ENCODE measurements around the gene CPXM2.

Gene CPXM2

GRCh38 chr10:123859653-123860050, 32.0 kb downstream of the CPXM2 start:
- Histone ChIP-seq H3K27ac (ENCODE audit: low read depth, low read length, severe bottlenecking) (no peak overlapping the region), H3K4me3 (ENCODE audit: extremely low read depth, insufficient read depth, low read length, poor library complexity, severe bottlenecking) (no peak overlapping the region), H3K4me1 (ENCODE audit: control insufficient read depth, insufficient read depth, low read length, poor library complexity, severe bottlenecking) (peaks cover 17% of the 10 kb centered on the region), H3K9me3 (ENCODE audit: control insufficient read depth, low read length) (no peaks in the 10 kb centered on the region), H3K36me3 (ENCODE audit: control insufficient read depth, insufficient read depth, low read length) (no peaks in the 10 kb centered on the region)
- 94 to 96% methylated on average over 10 of the region's 10 CpGs for WGBS, 2 experiments (ENCODE audit: insufficient coverage in 2 of 2)

GRCh38 chr10:123858907-123859652, 32.5 kb downstream of the CPXM2 start:
- no peak overlapping the region for H3K4me3 ChIP-seq (ENCODE audit: extremely low read depth, insufficient read depth, low read length, poor library complexity, severe bottlenecking)
- no peaks in the 10 kb centered on the region for H3K36me3 ChIP-seq (ENCODE audit: control insufficient read depth, insufficient read depth, low read length)
- peaks cover 17% of the 10 kb centered on the region for H3K4me1 ChIP-seq (ENCODE audit: control insufficient read depth, insufficient read depth, low read length, poor library complexity, severe bottlenecking)
- WGBS, 2 experiments (ENCODE audit: insufficient coverage in 2 of 2) = 93 to 96% methylated on average over 15 to 18 of the region's 20 CpGs
- H3K9me3 ChIP-seq (ENCODE audit: control insufficient read depth, low read length) = no peaks in the 10 kb centered on the region
- H3K27ac ChIP-seq (ENCODE audit: low read depth, low read length, severe bottlenecking) = no peak overlapping the region

GRCh38 chr10:123858077-123858681, 33.4 kb downstream of the CPXM2 start:
- no peak overlapping the region for H3K4me3 ChIP-seq (ENCODE audit: extremely low read depth, insufficient read depth, low read length, poor library complexity, severe bottlenecking)
- 91 to 92% methylated on average over 7 to 8 of the region's 9 CpGs for WGBS, 2 experiments (ENCODE audit: insufficient coverage in 2 of 2)
- no peaks in the 10 kb centered on the region for H3K9me3 ChIP-seq (ENCODE audit: control insufficient read depth, low read length)
- peak overlapping the region; percentile 11 for H3K27ac ChIP-seq (ENCODE audit: low read depth, low read length, severe bottlenecking)
- peaks cover 1% of the 10 kb centered on the region for H3K36me3 ChIP-seq (ENCODE audit: control insufficient read depth, insufficient read depth, low read length)
- H3K4me1 ChIP-seq (ENCODE audit: control insufficient read depth, insufficient read depth, low read length, poor library complexity, severe bottlenecking) = peaks cover 16% of the 10 kb centered on the region

GRCh38 chr10:123857616-123858015, 34.0 kb downstream of the CPXM2 start:
- Histone ChIP-seq H3K4me3 (ENCODE audit: extremely low read depth, insufficient read depth, low read length, poor library complexity, severe bottlenecking) (no peak overlapping the region), H3K27ac (ENCODE audit: low read depth, low read length, severe bottlenecking) (no peak overlapping the region), H3K9me3 (ENCODE audit: control insufficient read depth, low read length) (no peaks in the 10 kb centered on the region), H3K4me1 (ENCODE audit: control insufficient read depth, insufficient read depth, low read length, poor library complexity, severe bottlenecking) (peaks cover 11% of the 10 kb centered on the region), H3K36me3 (ENCODE audit: control insufficient read depth, insufficient read depth, low read length) (peaks cover 3% of the 10 kb centered on the region)
- 83 to 93% methylated on average over 15 of the region's 19 CpGs for WGBS, 2 experiments (ENCODE audit: insufficient coverage in 2 of 2)

GRCh38 chr10:123855008-123855684, 36.5 kb downstream of the CPXM2 start:
- WGBS, 2 experiments (ENCODE audit: insufficient coverage in 2 of 2) = 91 to 96% methylated on average over 7 of the region's 7 CpGs
- Histone ChIP-seq H3K4me3 (ENCODE audit: extremely low read depth, insufficient read depth, low read length, poor library complexity, severe bottlenecking) (no peak overlapping the region), H3K4me1 (ENCODE audit: control insufficient read depth, insufficient read depth, low read length, poor library complexity, severe bottlenecking) (peaks cover 11% of the 10 kb centered on the region), H3K36me3 (ENCODE audit: control insufficient read depth, insufficient read depth, low read length) (peaks cover 3% of the 10 kb centered on the region), H3K9me3 (ENCODE audit: control insufficient read depth, low read length) (no peaks in the 10 kb centered on the region), H3K27ac (ENCODE audit: low read depth, low read length, severe bottlenecking) (no peak overlapping the region)

- Histone ChIP-seq H3K4me1 (ENCODE audit: control insufficient read depth, insufficient read depth, low read length, poor library complexity, severe bottlenecking) (peaks cover 11% of the 10 kb centered on the region), H3K9me3 (ENCODE audit: control insufficient read depth, low read length) (no peaks in the 10 kb centered on the region), H3K36me3 (ENCODE audit: control insufficient read depth, insufficient read depth, low read length) (peaks cover 3% of the 10 kb centered on the region), H3K4me3 (ENCODE audit: extremely low read depth, insufficient read depth, low read length, poor library complexity, severe bottlenecking) (no peak overlapping the region), H3K27ac (ENCODE audit: low read depth, low read length, severe bottlenecking) (no peak overlapping the region)
- 96 to 97% methylated on average over 5 to 6 of the region's 7 CpGs for WGBS, 2 experiments (ENCODE audit: insufficient coverage in 2 of 2)
Observed at GRCh38 chr10:123854498-123854897, 37.1 kb downstream of the CPXM2 start.

GRCh38 chr10:123854003-123854402, 37.6 kb downstream of the CPXM2 start:
- Histone ChIP-seq H3K27ac (ENCODE audit: low read depth, low read length, severe bottlenecking) (no peak overlapping the region), H3K9me3 (ENCODE audit: control insufficient read depth, low read length) (no peaks in the 10 kb centered on the region), H3K4me1 (ENCODE audit: control insufficient read depth, insufficient read depth, low read length, poor library complexity, severe bottlenecking) (peaks cover 11% of the 10 kb centered on the region), H3K36me3 (ENCODE audit: control insufficient read depth, insufficient read depth, low read length) (peaks cover 3% of the 10 kb centered on the region), H3K4me3 (ENCODE audit: extremely low read depth, insufficient read depth, low read length, poor library complexity, severe bottlenecking) (no peak overlapping the region)
- WGBS, 2 experiments (ENCODE audit: insufficient coverage in 2 of 2) = 90 to 94% methylated on average over 2 to 3 of the region's 4 CpGs

- Histone ChIP-seq H3K9me3 (ENCODE audit: control insufficient read depth, low read length) (no peaks in the 10 kb centered on the region), H3K27ac (ENCODE audit: low read depth, low read length, severe bottlenecking) (no peak overlapping the region), H3K4me1 (ENCODE audit: control insufficient read depth, insufficient read depth, low read length, poor library complexity, severe bottlenecking) (peaks cover under 1% of the 10 kb centered on the region), H3K36me3 (ENCODE audit: control insufficient read depth, insufficient read depth, low read length) (peaks cover 3% of the 10 kb centered on the region), H3K4me3 (ENCODE audit: extremely low read depth, insufficient read depth, low read length, poor library complexity, severe bottlenecking) (no peak overlapping the region)
- 81 to 94% methylated on average over 5 to 6 of the region's 7 CpGs for WGBS, 2 experiments (ENCODE audit: insufficient coverage in 2 of 2)
Observed at GRCh38 chr10:123852411-123852951, 39.1 kb downstream of the CPXM2 start.

- Histone ChIP-seq H3K27ac (ENCODE audit: low read depth, low read length, severe bottlenecking) (no peak overlapping the region), H3K4me1 (ENCODE audit: control insufficient read depth, insufficient read depth, low read length, poor library complexity, severe bottlenecking) (no peaks in the 10 kb centered on the region), H3K9me3 (ENCODE audit: control insufficient read depth, low read length) (peaks cover 4% of the 10 kb centered on the region), H3K36me3 (ENCODE audit: control insufficient read depth, insufficient read depth, low read length) (peaks cover 3% of the 10 kb centered on the region), H3K4me3 (ENCODE audit: extremely low read depth, insufficient read depth, low read length, poor library complexity, severe bottlenecking) (no peak overlapping the region)
- 93% methylated on average over 3 of the region's 5 CpGs; no CpG with 5 or more reads in 1 of the 2 experiments for WGBS, 2 experiments (ENCODE audit: insufficient coverage in 2 of 2)
Observed at GRCh38 chr10:123848564-123849457, 42.8 kb downstream of the CPXM2 start.

Data from mesodermal cell (in vitro differentiated cells).